NCI-H1092 (cell line): ENCODE data around the gene SAE1.
"Not testable (repeated sequence)": the region's sequence is repeated elsewhere in the genome, so short reads cannot be mapped to it uniquely, and the experiment has no call there.

Source experiments
- DNase-seq: peaks from one replicate; lab custom pipeline; 2025; lab: John Stamatoyannopoulos, UW

SAE1 gene

DNA sequence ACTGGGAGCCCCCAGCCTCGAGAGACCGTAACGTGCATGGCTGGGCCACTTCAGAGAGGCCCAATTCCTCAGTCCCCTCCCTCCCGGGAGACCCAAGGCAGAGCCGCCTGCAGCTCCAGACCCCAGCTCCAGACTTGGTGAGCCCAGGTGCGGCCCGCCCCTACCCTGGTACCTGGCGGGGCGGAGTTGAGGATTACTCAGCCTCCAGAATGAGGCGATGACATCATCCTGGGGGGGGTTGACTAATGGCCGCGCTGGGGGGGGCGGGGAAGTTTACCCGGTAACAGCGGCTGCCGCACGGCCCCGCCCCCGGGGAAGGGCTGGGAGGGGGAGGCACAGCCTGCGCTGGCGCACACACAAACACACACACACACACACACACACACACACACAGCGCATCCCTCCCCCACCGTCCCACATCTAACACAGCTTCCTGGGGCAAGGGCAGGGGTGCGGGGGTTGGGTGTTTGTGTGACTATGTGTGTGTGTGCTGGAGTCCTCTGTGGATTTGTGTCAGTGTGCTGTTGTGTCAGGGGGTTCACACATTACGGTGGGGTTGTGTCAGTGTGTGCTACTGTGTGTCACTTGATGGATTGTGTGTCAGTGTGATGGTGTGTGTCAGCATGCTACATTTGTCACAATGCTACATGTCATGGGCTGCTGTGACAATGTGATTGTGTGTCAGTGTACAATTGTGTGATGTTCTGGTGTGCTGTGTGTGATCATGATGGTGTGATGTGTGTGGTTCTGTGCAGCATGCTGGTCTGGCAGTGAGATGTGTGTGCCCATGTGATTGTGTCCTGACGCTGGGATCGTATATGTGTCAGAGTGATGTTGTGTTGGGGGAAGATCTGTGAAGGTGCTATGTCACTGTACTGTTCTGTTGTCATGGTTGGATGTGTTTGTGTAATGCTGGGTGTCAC lies 110.6 kb downstream of the SAE1 start:
- no peak for DNase-seq

DNA sequence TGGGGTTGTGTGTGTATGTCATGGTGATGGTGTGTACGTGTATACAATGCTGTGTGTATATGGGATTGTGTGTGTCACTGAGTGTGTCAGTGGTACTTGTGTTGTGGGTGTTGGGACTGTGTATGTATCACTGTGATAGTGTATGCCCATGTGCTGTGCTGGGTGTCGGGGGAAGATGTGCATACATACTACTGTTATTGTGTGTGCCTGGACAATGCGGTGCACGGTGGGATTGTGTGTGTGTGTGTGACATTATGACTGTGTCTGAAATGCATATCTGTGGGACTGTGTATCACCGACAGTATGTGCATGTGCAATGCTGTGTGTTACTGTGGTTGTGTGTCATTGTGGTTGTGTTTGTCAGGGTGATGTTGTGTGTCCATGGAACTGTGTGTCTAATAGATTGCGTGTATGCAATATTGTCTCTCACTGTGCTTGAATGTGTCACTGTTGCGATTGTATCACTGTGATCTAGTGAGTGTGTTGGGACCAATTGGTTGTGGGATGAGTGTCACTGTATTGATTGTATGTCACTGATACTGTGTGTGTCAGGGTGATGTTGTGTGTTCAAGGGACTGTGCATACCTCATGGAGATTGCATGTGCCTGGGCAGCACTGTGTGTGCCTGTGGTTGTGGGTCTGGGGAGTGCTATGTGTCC lies 111.4 kb downstream of the SAE1 start:
- no peak for DNase-seq

DNA sequence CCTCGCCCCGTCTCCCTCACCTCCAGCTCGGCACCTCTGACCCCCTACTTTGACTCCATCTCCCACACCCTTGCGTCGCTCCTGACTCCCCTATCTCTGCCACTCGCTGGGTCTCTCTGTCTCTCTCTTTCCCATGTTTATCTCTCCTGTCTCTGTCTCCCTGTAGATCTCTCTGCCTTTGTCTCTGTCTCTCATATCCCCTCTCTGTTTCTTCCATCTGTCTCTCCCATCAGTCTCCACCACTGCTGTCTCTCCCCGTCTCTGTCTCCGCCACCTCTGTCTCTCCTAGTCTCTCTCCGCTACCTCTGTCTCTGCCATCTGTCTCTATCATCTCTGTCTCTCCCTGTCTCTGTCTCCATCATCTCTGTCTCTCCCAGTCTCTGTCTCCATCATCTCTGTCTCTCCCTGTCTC lies 112.7 kb downstream of the SAE1 start:
- no peak for DNase-seq

DNA sequence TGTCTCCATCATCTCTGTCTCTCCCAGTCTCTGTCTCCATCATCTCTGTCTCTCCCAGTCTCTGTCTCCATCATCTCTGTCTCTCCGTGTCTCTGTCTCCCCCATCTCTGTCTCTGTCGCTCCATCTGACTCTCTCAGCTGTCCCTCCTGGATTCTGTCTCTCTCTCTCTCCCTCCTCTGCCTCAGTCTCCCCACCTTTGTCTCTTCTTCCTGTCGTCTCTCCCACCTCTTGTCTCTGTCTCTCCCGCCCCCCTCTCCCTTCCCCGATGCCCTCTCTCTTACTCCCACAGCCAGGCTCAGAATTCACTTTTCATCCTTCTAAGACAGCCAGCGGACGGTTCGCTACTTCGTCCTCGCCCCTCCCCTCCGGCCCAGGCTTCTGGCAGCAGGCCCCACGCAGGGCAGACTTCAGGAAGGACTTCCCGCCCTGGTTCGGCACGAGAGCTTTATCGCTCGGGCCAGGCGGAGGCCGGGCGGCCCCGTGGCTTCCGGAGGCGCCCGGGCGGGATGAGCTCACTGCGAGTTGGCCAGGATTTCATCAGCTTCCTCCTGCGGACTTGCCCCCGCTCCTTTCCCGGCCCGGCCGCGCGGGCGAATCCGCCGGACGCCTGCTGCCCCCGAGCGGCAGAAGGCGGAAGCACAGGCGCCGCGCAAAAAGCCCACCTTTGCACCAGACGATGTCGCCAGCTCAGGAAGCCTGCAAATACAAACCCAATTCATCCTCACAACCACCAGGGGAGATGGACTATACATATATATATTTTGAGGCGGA lies 113.3 kb downstream of the SAE1 start:
- DNase-seq = no peak

DNA sequence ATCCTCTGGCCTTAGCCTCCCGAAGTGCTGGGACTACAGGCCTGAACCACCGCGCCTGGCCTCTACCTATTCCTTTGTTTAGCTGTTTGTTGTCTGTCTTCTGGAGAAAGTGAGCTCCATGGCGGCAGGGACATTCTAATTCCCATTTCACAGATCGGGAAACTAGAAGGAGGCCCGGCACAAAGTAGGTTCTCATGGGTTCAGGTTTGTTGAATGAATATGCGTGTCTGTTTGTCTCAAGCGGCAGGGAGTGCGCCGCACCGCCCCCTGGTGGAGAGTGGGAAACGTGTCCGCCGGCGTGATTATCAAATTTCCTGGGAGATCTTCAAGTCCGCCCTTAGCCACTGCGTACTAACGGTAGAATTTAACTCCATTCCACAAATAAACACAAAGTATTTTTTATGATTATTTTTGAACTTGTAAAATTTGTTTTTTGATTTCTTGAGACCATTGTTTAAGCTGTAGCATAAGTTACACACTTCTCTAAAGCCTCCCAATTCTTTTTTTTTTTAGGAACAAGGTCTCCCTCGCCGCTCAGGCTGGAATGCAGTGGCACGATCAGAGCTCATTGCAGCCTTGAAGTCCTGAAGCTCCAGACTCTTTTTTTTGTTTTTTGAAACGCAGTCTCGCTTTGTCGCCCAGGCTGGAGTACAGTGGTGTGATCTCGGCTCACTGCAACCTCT lies 116.8 kb downstream of the SAE1 start:
- no peak for DNase-seq

DNA sequence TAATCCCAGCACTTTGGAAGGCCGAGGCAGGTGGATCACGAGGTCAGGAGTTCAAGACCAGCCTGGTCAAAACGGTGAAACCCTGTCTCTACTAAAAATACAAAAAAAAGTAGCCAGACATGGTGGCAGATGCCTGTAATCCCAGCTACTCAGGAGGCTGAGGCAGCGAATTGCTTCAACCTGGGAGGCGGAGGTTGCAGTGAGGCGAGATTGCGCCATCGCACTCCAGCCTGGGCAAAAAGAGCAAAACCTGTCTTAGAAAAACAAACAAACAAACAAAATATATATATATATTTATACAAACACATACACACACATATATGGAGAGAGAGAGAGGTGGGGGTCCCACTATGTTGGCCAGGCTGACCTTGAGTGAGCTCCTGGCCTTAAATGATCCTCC lies 122.4 kb downstream of the SAE1 start:
- not testable (repeated sequence) for DNase-seq

DNA sequence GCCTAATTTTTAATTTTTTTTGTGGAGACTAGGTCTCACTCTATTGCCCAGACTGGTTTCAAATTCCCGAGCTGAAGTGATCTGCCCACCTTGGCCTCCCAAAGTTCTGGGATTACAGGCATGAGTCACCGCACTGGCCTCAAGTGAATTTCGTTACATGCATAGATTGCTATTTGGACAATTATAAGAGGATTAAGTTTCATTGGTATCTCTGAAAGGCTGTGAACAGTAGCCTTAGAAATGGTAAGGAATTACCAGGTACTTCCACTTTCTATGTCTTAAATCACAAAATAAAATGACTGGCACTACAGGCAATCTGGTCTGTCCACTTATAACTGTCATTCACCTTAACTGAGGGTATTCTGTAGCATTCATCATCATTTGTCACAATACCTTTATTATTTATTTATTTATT lies 122.8 kb downstream of the SAE1 start:
- no peak for DNase-seq

DNA sequence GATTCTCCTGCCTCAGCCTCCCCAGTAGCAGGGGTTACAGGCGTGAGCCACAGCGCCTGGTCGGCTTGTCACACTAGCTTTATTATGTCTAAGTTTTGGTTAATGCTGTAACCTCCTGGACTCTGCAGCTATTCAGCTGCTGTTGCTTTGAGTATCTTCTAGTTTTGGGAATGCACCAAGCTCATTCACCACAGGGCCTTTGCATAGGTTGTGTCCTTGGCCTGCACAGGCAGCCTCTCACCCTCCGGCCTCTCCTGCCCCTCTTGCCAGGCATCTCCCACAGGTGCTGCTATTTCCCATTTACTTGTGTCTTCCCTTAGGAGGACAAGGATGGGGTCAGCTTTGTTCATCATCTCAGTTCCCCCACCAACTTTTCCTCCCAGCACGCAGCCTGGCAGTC lies 123.3 kb downstream of the SAE1 start:
- DNase-seq = no peak

DNA sequence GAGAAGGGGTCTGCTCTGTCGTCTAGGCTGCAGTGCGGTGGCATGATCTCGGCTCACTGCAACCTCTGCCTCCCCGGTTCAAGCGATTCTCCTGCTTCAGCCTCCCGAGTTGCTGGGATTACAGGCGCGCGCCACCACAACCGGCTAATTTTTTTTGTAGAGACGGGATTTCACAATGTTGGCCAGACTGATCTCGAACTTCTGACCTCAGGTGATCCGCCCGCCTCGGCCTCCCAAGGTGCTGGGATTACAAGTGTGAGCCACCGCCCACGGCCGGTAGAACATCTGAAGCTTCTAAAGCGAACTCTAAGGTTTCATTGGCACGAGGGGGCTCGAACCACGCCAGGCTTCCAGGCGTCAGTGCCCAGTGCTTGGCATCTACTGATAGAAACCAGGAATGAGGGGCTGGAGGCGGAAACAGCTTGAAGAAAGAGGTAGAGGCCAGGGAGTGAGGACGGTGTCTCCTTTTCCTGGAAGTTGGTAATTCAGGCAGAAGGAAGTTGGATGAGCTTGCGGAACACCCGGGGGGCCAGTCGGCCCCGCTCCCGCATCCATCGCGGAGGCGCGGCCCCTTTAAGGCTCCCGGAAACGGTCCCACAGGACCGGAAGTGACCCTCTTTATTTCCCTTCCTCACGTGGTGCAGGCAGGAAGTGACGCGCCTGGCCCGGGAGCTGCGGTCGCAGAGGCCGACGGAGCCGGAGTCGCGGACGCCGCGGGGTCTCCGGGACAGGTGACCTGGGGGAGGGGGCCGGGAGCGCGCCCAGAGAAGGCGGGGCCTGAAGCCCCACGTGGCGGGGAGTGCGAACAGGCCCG lies 125.5 kb downstream of the SAE1 start, which contains the start of gene CCDC9:
Gene CCDC9 (plus strand): TSS at position 647 of the 814 bp plus-strand sequence. CDS start 1,876 bp downstream, outside the sequence.
- peak; percentile 90 for DNase-seq

DNA sequence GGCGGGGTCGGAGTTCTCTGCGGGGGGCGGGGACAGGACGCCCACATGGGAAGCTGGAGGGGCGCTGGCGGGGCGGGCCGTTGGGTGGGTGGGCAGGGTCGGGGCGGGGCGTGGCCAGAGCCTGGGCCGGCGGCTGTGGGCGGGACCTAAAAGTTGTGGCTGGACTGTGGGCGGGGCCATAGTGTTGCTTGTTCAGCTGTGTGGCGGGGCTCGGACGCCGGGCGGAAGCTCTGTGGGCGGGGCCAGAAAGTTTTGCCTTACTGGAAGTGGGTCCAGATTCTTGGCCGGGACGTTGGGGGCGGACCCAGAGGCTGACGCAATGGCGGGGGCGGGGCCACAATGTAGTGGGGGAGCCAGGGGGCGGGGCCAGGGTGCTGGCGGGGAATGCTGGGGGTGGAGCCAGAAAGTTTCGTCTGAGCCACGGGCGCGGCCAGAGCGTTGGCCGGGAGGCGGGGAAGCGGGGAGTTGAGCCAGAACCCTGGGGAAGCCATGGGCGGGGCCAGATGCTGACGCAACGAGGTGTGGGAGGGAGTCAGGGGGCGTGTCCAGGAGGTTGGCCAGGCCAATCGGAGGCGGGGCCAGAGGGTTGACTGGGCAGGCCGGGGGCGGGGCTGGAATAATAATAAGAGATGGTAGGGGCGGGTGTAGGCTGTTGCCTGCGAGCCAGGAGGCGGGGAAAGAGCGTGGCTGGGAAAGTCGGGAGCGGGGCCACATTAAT lies 126.2 kb downstream of the SAE1 start:
- peak; percentile 89 for DNase-seq

DNA sequence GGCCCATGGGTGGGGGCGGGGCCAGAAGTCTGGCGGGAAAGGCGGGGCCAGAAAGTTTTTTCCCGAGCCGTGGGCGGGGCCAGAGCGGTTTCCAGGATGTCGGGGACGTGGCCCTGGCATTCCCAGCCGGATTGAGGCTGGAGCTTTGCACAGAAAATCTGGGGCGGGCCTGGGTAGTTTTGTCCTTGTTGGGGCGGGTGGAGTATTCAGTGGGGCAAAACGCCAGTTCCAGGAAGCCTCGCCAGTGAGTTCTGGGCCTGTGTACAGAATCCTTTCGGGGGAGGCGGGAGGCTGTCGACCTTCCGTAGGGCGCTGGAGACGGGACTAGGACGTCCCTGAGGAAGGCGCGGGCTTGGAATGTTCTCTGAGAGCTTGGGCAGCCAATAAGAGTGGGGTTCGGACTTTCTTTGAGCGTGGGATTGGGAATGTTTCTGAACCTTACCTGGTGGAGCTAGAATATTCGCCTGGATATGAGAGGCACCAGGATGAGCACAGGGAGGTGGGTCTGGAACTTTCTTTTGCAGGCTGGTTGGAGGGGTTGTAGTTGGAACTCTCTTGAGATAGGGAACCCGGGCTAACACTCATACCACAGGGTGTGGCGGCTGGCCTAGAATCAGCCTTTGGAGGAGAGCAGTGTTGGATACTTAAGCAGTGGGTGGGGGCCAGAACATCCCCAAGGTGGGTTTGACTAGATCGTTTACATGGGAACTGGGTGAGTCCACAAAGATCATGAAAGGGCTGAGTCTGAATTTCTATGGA lies 127.0 kb downstream of the SAE1 start:
- DNase-seq = no peak

DNA sequence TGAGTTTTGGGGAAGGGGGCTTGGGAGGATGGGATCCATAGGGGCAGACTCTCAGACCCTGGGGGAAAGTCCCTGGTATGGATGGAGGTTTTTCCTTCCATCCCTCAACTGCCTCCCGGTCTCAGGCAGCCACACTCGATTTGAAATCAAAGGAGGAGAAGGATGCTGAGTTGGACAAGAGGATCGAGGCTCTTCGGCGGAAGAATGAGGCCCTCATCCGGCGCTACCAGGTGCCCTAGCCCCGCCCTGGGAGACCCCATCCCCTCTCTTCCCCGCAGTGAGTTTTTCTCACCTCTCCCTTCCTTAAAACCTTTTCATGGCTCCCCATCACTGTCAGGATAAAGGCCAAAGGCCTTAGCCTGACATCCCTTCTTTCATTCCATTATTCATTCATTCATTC lies 127.8 kb downstream of the SAE1 start:
- DNase-seq = no peak

DNA sequence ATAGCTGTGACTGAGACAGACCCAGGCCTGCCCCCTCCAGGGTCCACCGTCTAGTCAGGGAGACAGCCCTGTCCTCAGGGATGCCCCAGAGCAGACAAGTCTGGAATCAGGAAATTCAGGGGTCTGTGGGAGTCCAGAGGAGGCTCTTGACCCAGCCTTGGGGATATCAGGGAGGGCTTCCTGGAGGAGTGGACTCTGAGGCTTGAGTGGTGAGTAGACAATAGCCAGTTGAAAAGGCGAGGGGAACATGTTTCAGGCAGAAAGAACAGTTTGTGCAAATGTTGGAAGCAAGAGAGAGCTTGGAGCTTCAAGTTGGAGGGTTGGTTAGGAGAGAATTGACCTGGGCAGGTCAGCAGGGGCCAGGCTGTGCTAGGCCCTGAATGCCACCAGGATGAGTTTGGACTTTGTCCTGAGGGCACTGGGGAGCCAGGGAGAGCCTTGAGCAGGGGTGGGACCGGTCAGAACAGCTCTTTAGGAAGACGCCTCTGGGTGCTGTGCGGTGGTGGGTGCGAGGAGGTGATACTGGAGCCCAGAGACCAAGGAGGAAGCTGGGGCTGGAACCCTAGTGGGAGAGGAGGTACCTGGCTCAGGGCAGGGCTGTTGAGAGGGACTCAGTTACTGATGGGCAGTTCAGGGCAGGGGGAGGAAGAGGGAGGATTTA lies 128.4 kb downstream of the SAE1 start:
- DNase-seq = no peak
